A549 (cell line): ENCODE results near the gene VAV3. TPM values are rescaled to one million over a fixed set of nuclear protein-coding genes. Genes with fewer than 3 reads are reported as not detected.

Experiments
- ATAC-seq, 2 experiments: fragments of 200-7000 bp in 1 of 2; fragments of >200 bp in 1 of 2; cut with Nextera tagmentation in 1 of 2; cut with Tn5 transposase in 1 of 2; 3 replicates each; pipeline versions ENCODE4 v1.8.0 to v1.9.1; 2018 to 2020; ENCODE audit warnings: mild to moderate bottlenecking in 1 of 2, moderate library complexity in 1 of 2
- CTCF ChIA-PET: fragments of 300-600 bp; sonication (Branson Sonifier 250); formaldehyde crosslinking; extraction: SDS; loops from one replicate; lab custom pipeline; 2021; ENCODE audit warnings: antibody characterized with exemption, inconsistent platforms; lab: Yijun Ruan, JAX
- POLR2A ChIA-PET: fragments of 350-600 bp; formaldehyde crosslinking; extraction: SDS; loops from one replicate; lab custom pipeline; 2021; ENCODE audit warnings: antibody characterized with exemption, inconsistent platforms; lab: Yijun Ruan, JAX
- DNase-seq, 2 experiments: peaks; one replicate each; pipeline versions ENCODE4 v3.0.0 to v3.0.0-alpha.2; 2011 to 2016; ENCODE audit warnings: low read depth in 1 of 2, low spot score in 1 of 2
- FAIRE-seq: peaks from 2 replicates; lab custom pipeline; 2011; peaks lifted over from hg19 to GRCh38; lab: Jason Lieb, UNC
- H3K27ac ChIP-seq, 2 experiments: fragments of >200 bp; sonication (Bioruptor Twin); formaldehyde crosslinking; 3 replicates each; pipeline ENCODE4 v1.5.1; 2016 to 2017
- H3K4me1 ChIP-seq: fragments of >200 bp; sonication (Bioruptor Twin); formaldehyde crosslinking; 3 replicates; pipeline ENCODE4 v1.6.1; 2016
- H3K4me2 ChIP-seq: fragments of >200 bp; sonication (Bioruptor Twin); formaldehyde crosslinking; 3 replicates; pipeline ENCODE4 v1.6.1; 2016
- H3K4me3 ChIP-seq: fragments of >200 bp; sonication (Bioruptor Twin); formaldehyde crosslinking; 3 replicates; pipeline ENCODE4 v1.5.1; 2016
- H3K9me3 ChIP-seq: fragments of >200 bp; sonication (Bioruptor Twin); formaldehyde crosslinking; 3 replicates; pipeline ENCODE4 v1.6.1; 2016
- BCL3 ChIP-seq: fragments of >200 bp; sonication (Bioruptor Twin); formaldehyde crosslinking; IDR thresholded peaks from 3 replicates; pipeline ENCODE4 v1.6.1; 2016
- BHLHE40 ChIP-seq: IDR thresholded peaks from 2 replicates; pipeline ENCODE4 v1.6.1; 2012; ENCODE audit warnings: low read depth, low read length, inconsistent platforms
- CEBPB ChIP-seq, 2 experiments: fragments of >200 bp in 1 of 2; sonication (Bioruptor Twin) in 1 of 2; formaldehyde crosslinking in 1 of 2; IDR thresholded peaks; 2 replicates each; pipeline ENCODE4 v1.6.1; 2012 to 2016
- CHD2 ChIP-seq: fragments of 150-350 bp; IDR thresholded peaks from 2 replicates; pipeline ENCODE4 v1.6.1; 2014; ENCODE audit warnings: low read length; ENCODE audit not compliant: partially characterized antibody
- CTCF ChIP-seq: fragments of >200 bp; sonication (Bioruptor Twin); formaldehyde crosslinking; IDR thresholded peaks from 3 replicates; pipeline ENCODE4 v1.5.1; 2016
- EHF ChIP-seq: fragments of 250-450 bp; sonication (Bioruptor Pico); IDR thresholded peaks from 2 replicates; pipeline ENCODE4 v1.5.0; 2020; ENCODE audit warnings: mild to moderate bottlenecking
- ELK1 ChIP-seq: fragments of 150-350 bp; IDR thresholded peaks from 2 replicates; pipeline ENCODE4 v1.6.1; 2014; ENCODE audit warnings: low read depth, mild to moderate bottlenecking, low read length
- HDAC2 ChIP-seq: fragments of 200-600 bp; sonication (generic); IDR thresholded peaks from 2 replicates; pipeline ENCODE4 v1.6.1; 2016
- HOXA7 ChIP-seq: fragments of 250-450 bp; sonication (Bioruptor Pico); IDR thresholded peaks from 2 replicates; pipeline ENCODE4 v1.5.0; 2020; ENCODE audit warnings: mild to moderate bottlenecking, moderate library complexity
- HOXB13 ChIP-seq: fragments of 250-450 bp; sonication (Bioruptor Pico); IDR thresholded peaks from 2 replicates; pipeline ENCODE4 v1.5.0; 2020; ENCODE audit warnings: low read depth, mild to moderate bottlenecking, moderate library complexity
- JUN ChIP-seq, 2 experiments: fragments of >200 bp; sonication (Bioruptor Twin); formaldehyde crosslinking; IDR thresholded peaks; 2 replicates in 1 of 2; 3 replicates in 1 of 2; pipeline ENCODE4 v1.6.1; 2016 to 2017
- JUNB ChIP-seq: fragments of >200 bp; sonication (Bioruptor Twin); formaldehyde crosslinking; IDR thresholded peaks from 2 replicates; pipeline ENCODE4 v1.6.1; 2016
- KDM1A ChIP-seq: fragments of 200-600 bp; sonication (generic); IDR thresholded peaks from 2 replicates; pipeline ENCODE4 v1.6.1; 2016; ENCODE audit warnings: low read depth, mild to moderate bottlenecking
- RAD21 ChIP-seq, 2 experiments: fragments of >200 bp in 1 of 2; sonication (Bioruptor Twin) in 1 of 2; formaldehyde crosslinking in 1 of 2; IDR thresholded peaks in 1 of 2; conservative IDR thresholded peaks in 1 of 2; 2 replicates in 1 of 2; 3 replicates in 1 of 2; pipeline ENCODE4 v1.6.1; 2012 to 2018; ENCODE audit warnings: inconsistent platforms in 1 of 2
- RCOR1 ChIP-seq: fragments of 150-350 bp; IDR thresholded peaks from 2 replicates; pipeline ENCODE4 v1.6.1; 2014; ENCODE audit warnings: antibody characterized with exemption, low read length, low read depth
- RFX5 ChIP-seq: fragments of 450-650 bp; IDR thresholded peaks from 2 replicates; pipeline ENCODE4 v1.7.1; 2014; ENCODE audit warnings: antibody characterized with exemption, mild to moderate bottlenecking, moderate library complexity
- RNF2 ChIP-seq: fragments of 200-600 bp; sonication (generic); IDR thresholded peaks from 2 replicates; pipeline ENCODE4 v1.6.1; 2016; ENCODE audit warnings: low read depth, mild to moderate bottlenecking, antibody characterized with exemption, moderate library complexity, borderline replicate concordance
- SMC3 ChIP-seq: fragments of >200 bp; sonication (Bioruptor Twin); formaldehyde crosslinking; IDR thresholded peaks from 3 replicates; pipeline ENCODE4 v1.6.1; 2018; ENCODE audit warnings: inconsistent platforms
- TP53 ChIP-seq: fragments of 250-450 bp; sonication (Bioruptor Pico); IDR thresholded peaks from 2 replicates; pipeline ENCODE4 v1.5.0; 2021; ENCODE audit warnings: mild to moderate bottlenecking, moderate library complexity
- ZC3H11A ChIP-seq: fragments of 450-650 bp; IDR thresholded peaks from 2 replicates; pipeline ENCODE4 v1.6.1; 2014; ENCODE audit warnings: antibody characterized with exemption, mild to moderate bottlenecking
- WGBS: methylation state at CpG from one replicate; pipeline ENCODE4 v1.1.6; 2017; ENCODE audit errors: missing lambda C conversion rate; 5-methylcytosine and 5-hydroxymethylcytosine counted together
- polyA plus RNA-seq, 4 experiments: library from polyadenylated mRNA; depleted of rRNA in 3 of 4; stranded (reverse); fragments of >200 nt; fragmentation: RNase III in 1 of 4; extraction: RNeasy Plus Mini Kit Qiagen cat#74134 plus additional on column Dnase treatment in 1 of 4; gene quantifications; 2 replicates in 3 of 4; 3 replicates in 1 of 4; pipeline ENCODE4 v1.2.3, GENCODE V29; 2011 to 2017
- TF ChIP-seq, protein P1 (sequence below): fragments of 250-450 bp; sonication (Bioruptor Pico); IDR thresholded peaks from 2 replicates; pipeline ENCODE4 v1.5.0; 2021; ENCODE audit warnings: mild to moderate bottlenecking, moderate library complexity, borderline replicate concordance
- TF ChIP-seq, protein P2 (sequence below): IDR thresholded peaks from 2 replicates; pipeline ENCODE4 v1.6.1; 2012

Gene VAV3
- polyA plus RNA-seq, 2 of the 4 experiments (the other 2 are of a cell fraction): 12.8 to 22.7 TPM

DNA sequence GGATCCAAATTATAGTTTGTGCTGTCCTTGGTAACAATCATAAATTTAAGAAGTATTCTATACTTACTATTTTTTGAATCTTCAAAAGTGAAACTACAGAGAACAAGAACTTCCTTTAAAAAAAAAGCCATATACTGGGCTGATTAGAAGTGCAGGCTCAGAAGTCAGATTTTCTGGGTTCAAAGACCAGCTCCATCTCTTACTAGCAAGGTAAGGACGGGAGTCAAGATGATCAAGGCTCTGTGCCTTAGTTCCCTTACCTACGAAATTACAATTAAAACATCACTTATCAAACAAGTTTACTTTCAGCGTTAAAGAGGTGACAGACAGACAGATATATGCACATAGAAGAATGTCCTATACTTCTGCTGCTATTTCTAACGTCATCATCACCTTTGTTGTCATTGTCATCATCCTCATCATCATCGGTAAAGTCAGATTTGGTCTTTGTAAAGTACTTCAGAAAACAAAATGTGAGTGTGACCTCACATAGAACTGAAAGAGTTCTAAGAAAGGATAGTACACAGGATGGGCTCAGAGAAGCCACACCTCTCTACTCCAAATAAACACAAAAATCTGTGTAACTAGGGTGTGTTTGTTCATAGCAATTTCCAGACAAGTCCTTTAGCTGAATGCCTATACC is 178.7 kb downstream of the VAV3 start:
- H3K4me3 ChIP-seq: no peak overlapping the region
- TF ChIP-seq JUN (IDR thresholded peaks at IDR 0.05): no peak
- TF ChIP-seq, protein P1, sequence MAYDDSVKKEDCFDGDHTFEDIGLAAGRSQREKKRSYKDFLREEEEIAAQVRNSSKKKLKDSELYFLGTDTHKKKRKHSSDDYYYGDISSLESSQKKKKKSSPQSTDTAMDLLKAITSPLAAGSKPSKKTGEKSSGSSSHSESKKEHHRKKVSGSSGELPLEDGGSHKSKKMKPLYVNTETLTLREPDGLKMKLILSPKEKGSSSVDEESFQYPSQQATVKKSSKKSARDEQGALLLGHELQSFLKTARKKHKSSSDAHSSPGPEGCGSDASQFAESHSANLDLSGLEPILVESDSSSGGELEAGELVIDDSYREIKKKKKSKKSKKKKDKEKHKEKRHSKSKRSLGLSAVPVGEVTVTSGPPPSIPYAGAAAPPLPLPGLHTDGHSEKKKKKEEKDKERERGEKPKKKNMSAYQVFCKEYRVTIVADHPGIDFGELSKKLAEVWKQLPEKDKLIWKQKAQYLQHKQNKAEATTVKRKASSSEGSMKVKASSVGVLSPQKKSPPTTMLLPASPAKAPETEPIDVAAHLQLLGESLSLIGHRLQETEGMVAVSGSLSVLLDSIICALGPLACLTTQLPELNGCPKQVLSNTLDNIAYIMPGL (CRISPR knock-in tag): no peak
- TF ChIP-seq BCL3: no peak
- TF ChIP-seq, protein P2, sequence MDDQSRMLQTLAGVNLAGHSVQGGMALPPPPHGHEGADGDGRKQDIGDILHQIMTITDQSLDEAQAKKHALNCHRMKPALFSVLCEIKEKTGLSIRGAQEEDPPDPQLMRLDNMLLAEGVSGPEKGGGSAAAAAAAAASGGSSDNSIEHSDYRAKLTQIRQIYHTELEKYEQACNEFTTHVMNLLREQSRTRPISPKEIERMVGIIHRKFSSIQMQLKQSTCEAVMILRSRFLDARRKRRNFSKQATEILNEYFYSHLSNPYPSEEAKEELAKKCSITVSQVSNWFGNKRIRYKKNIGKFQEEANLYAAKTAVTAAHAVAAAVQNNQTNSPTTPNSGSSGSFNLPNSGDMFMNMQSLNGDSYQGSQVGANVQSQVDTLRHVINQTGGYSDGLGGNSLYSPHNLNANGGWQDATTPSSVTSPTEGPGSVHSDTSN: no peak
- TF ChIP-seq, all 56 proteins: peak for 0
- CTCF ChIA-PET: interaction anchor here (13.2 kb wide), 1 partner anchor 338 kb away, joined by 202 read pairs; no protein-coding TSS in a partner anchor
- DNase-seq: no peak
- ATAC-seq: no peak
- FAIRE-seq: no peak
- POLR2A ChIA-PET: no interaction called here
- Histone ChIP-seq H3K9me3 (no peaks in the 10 kb centered on the region), H3K27ac (no peak overlapping the region), H3K4me1 (no peaks in the 10 kb centered on the region), H3K4me2 (no peak overlapping the region)
- 16% methylated on average over 5 of the region's 5 CpGs for WGBS

DNA sequence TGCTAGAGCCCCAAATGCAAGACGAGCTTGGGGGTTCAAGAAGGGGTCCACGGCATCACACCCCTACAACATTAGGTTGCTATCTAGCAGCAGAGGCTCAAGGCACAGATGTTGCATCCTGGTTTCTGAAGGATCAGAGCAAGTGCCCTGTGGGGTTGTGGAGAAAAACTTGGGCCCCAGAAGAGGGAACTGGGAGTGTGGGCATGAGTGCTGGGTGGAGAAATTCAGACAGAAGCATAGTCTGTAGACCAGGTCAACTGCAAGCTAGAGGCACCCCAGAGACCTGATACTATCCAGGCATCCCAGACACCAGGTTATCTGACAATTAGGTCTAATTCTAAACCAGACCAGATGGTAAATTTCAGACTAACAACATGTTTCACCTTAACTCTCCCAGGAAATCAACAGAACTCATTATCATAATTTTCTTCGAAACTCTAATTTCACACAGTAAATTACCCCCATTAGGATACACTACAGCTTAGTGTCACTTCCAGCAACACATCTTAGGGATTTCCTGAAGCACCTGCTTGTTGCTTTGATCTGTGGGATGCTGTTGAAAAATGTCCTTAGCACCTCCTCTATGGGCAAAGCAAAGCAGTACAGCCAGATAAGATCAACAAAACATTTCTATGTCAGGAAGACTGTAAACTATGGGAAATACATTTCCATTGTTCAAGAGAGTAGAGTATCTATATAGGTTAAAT is 179.3 kb downstream of the VAV3 start:
- Histone ChIP-seq H3K4me3 (no peak overlapping the region), H3K9me3 (no peaks in the 10 kb centered on the region), H3K27ac (no peak overlapping the region)
- CTCF ChIA-PET: interaction anchor here (13.2 kb wide), 1 partner anchor 338 kb away, joined by 202 read pairs; no protein-coding TSS in a partner anchor
- DNase-seq: no peak
- WGBS: 19% methylated on average over 3 of the region's 3 CpGs
- no peak for FAIRE-seq
- no peak for ATAC-seq
- no peak for TF ChIP-seq CHD2
- no peak for TF ChIP-seq HDAC2
- no peak for TF ChIP-seq RCOR1
- TF ChIP-seq JUNB: no peak
- TF ChIP-seq RNF2: no peak
- TF ChIP-seq BHLHE40: no peak
- TF ChIP-seq ELK1: no peak
- TF ChIP-seq ZC3H11A: no peak
- no peak for TF ChIP-seq EHF (CRISPR knock-in tag)
- no peak for TF ChIP-seq KDM1A
- TF ChIP-seq SMC3: no peak
- no peak for TF ChIP-seq HOXB13 (CRISPR knock-in tag)
- no peak for TF ChIP-seq RAD21 (conservative IDR thresholded peaks at IDR 0.05 in 1 of 2, IDR thresholded peaks at IDR 0.05 in 1 of 2)
- TF ChIP-seq CEBPB (IDR thresholded peaks at IDR 0.05): no peak
- no peak for TF ChIP-seq HOXA7
- no peak for TF ChIP-seq TP53 (CRISPR knock-in tag)
- TF ChIP-seq, protein P2: no peak
- no peak for TF ChIP-seq CTCF
- no peak for TF ChIP-seq RFX5
- TF ChIP-seq, all 56 proteins: peak for 0
- Histone ChIP-seq H3K4me1 (no peaks in the 10 kb centered on the region), H3K4me2 (no peak overlapping the region)
- POLR2A ChIA-PET: no interaction called here
